ENCODE results near the gene BOLA3.
"Not testable (repeated sequence)": the region's sequence is repeated elsewhere in the genome, so short reads cannot be mapped to it uniquely, and the experiment has no call there.

The BOLA3 gene, protein sequence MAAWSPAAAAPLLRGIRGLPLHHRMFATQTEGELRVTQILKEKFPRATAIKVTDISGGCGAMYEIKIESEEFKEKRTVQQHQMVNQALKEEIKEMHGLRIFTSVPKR

DNA sequence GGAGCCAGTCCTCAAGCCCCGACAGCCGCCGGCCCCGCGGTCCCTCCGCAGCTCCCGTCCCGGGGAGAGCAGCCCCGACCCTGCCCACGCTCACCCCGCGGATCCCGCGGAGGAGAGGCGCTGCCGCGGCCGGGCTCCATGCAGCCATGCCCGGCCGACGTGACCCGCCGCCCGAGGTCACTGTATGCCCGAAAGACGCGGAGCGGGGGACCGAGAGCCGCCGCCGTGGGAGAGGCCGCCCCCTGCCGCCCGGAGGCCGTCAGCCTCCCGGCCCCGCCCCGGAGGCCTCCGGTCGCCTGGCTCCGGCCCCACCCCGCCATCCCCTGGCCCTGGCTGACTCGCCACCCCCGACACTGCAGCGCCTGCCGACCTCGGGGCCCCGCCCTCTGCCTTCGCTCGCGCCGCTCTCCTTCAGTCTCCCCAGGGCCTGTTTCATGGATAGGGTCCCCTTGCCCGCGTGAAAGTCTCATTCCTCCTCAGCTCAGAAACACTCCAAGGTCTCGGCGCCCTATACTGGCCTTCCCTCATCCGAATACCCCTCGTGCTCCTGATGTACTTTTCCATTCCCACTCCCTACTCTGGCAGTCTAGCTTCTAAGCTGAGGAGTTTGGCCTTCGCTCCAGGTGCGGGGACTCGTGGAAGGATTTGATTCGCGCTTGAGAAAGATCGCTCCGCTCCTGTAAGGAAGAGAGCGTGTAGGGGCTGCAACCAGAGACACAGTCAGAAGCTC lies at the start of gene BOLA3:
Gene BOLA3 (minus strand): TSS at position 186 of the 730 bp plus-strand sequence. CDS start 38 bp downstream, at position 148.
- TF ChIP-seq, protein P1, sequence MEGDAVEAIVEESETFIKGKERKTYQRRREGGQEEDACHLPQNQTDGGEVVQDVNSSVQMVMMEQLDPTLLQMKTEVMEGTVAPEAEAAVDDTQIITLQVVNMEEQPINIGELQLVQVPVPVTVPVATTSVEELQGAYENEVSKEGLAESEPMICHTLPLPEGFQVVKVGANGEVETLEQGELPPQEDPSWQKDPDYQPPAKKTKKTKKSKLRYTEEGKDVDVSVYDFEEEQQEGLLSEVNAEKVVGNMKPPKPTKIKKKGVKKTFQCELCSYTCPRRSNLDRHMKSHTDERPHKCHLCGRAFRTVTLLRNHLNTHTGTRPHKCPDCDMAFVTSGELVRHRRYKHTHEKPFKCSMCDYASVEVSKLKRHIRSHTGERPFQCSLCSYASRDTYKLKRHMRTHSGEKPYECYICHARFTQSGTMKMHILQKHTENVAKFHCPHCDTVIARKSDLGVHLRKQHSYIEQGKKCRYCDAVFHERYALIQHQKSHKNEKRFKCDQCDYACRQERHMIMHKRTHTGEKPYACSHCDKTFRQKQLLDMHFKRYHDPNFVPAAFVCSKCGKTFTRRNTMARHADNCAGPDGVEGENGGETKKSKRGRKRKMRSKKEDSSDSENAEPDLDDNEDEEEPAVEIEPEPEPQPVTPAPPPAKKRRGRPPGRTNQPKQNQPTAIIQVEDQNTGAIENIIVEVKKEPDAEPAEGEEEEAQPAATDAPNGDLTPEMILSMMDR (IDR thresholded peaks at IDR 0.05) = peak; percentile 93
- TF ChIP-seq ZFX (IDR thresholded peaks at IDR 0.05; ENCODE audit: borderline replicate concordance) = no peak
- H3K27ac ChIP-seq = peak within 1 kb of the TSS; percentile 85

DNA sequence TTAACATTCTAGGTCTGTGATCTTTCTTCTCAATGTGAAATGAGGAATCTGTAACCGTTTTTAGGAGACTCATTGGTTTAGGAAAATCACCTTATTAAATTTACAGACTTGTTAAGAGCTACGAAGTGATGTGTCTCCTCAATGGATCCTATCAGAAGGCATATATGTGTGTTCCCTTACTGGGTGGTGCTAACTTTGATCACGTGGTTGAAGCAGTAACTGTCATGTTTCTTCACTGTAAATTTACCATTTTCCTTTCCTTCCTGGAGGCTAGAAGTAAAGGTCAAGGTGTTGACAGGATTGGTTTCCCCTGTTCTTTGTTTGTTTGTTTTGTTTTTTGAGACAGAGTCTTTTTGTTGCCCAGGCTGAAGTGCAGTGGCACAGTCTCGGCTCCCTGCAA lies 49.3 kb upstream of the BOLA3 start:
- TF ChIP-seq, protein P1 (IDR thresholded peaks at IDR 0.05) = no peak
- H3K27ac ChIP-seq = peak overlapping the region; percentile 89

DNA sequence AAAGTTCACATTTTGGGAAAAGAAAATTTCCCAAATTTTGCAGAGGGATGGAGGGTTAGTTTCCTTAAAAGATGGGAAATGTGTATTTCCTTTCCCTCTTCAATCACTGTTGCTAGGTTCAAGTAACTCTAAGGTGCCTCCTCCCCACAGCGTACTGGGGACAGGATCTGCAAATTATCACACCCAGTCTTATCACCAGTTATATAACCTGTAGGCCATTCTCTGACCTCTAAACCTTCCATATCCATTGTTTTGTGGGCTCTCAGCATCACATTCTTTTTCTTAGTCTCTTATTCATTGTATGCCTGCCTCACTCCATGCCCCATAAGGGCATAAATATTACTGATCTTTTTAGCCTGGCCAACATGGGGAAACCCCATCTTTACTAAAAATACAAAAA lies 47.1 kb upstream of the BOLA3 start:
- no peak overlapping the region for H3K27ac ChIP-seq
- TF ChIP-seq, protein P1 (IDR thresholded peaks at IDR 0.05) = no peak
- TF ChIP-seq ZFX (IDR thresholded peaks at IDR 0.05; ENCODE audit: borderline replicate concordance) = no peak

DNA sequence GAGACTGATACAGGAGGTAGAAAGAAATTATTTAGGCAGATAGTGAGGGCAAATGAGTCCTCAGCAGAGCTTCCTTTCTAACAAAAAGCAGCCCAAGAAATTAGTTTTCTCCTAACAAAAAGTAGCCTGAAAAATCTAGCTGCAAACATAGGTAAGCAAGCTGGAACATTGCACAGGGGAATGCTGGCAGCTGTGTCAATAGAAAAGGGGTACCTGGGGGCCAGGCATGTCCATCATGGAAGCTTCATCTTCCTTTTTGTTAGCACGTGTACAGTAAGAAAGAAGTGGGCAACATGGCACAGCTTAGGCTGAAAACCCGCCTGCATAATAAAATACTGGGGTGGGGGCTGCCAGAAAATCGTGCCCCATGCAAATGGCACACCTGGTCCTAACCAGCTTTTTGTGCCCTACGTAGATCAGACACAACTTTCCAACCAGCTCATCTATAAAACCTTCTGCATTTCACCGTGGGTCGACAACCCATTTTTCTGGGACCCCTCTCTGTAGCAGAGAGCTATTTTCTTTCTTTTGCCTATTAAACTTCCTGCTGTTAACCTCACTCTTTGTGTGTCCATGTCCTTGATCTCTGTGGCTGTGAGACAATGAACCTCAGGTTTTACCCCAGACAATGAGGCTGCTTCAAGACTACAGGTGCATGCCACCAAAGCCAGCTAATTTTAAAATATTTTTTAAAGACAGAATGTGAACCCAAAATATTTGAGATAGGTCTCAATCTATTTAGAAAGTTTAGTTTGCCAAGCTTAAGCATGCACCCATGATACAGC lies 44.1 kb upstream of the BOLA3 start:
- no peak overlapping the region for H3K27ac ChIP-seq
- no peak for TF ChIP-seq ZFX (IDR thresholded peaks at IDR 0.05; ENCODE audit: borderline replicate concordance)

DNA sequence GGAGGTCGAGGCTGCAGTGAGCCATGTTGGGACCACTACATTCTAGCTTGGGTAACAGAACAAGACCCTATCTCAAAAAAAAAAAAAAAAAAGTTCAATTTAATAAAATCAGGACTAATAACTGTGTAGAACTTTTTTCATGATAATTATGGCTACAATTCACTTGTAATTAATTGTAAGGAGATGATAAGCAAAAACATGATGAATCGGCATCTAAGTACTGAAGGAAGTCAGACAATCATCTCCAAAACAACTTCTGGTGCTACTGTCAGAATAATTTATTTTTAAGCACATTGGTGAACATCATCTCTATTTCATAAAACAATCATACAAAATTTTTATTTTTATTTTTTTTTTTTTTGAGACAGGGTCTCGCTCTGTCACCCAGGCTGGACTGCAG lies 41.0 kb upstream of the BOLA3 start:
- TF ChIP-seq ZFX (IDR thresholded peaks at IDR 0.05; ENCODE audit: borderline replicate concordance) = no peak
- TF ChIP-seq, protein P1 (IDR thresholded peaks at IDR 0.05) = no peak
- H3K27ac ChIP-seq = no peak overlapping the region

DNA sequence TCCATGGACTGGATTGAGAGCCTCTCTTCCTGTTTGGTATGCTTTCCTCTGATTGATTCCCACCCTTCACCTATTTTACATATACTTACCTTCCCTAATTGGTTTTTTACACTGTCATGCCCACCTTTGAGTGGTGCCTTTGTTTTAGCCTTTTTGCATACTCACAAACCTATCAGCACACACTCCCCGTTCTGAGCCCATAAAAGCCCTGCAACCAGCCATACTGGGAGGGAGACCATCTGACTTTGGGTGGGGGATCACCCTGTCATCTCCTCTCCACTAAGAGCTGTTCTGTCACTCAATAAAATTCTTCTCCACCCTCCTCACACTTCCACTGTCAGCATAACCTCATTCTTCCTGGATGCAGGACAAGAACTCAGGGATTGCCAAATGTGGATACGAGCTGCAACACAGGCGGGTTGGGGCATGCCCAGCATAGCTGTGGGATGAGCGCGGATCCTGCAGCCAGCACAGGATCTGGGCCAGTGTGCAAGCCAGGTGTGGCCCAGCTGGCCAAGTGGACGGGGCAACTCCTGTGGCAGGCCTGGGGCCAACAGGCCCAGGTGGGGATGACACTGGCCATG lies 40.4 kb upstream of the BOLA3 start:
- no peak overlapping the region for H3K27ac ChIP-seq
- TF ChIP-seq ZFX (IDR thresholded peaks at IDR 0.05; ENCODE audit: borderline replicate concordance) = no peak
- TF ChIP-seq, protein P1 (IDR thresholded peaks at IDR 0.05) = no peak

DNA sequence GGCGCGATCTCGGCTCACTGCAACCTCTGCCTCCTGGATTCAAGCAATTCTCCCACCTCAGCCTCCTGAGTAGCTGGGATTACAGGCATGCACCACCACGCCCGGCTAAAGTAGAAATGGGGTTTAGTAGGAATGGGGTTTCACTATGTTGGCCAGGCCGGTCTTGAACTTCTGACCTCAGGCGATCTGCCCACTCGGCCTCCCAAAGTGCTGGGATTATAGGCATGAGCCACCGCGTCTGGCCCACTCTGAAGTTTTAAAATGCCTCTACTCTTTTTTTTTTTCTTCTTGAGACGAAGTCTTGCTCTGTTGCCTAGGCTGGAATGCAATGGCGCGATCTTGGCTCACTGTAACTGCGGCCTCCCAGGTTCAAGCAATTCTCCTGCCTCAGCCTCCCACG lies 39.0 kb upstream of the BOLA3 start:
- H3K27ac ChIP-seq = not testable (repeated sequence)

DNA sequence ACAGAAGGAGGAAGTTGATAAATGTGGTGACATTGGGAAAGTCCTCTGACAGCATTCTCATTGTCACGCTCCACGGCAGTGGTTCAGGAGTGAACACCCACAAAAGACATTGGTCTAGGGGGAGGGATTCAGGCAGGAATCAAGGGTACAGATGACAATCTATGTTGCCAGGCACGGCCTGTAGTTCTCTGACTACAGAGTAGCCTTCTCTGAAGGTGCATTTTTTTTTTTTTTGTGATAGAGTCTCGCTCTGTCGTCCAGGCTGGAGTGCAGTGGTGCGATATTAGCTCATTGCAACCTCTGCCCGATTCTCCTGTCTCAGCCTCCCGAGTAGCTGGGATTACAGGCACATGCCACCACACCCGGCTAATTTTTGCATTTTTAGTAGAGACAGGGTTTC lies 38.3 kb upstream of the BOLA3 start:
- TF ChIP-seq, protein P1 (IDR thresholded peaks at IDR 0.05) = no peak
- TF ChIP-seq ZFX (IDR thresholded peaks at IDR 0.05; ENCODE audit: borderline replicate concordance) = no peak
- H3K27ac ChIP-seq = no peak overlapping the region

Data from 22Rv1 (cell line).